ENCODE measurements around the gene PGM1. TPM values are rescaled to one million over a fixed set of nuclear protein-coding genes. Genes with fewer than 3 reads are reported as not detected.

Gene PGM1
- total RNA-seq, 1 experiment from 2014 or later, result 54.6 TPM

GRCh38 chr1:63611231-63611630 is 18.0 kb downstream of the PGM1 start:
- H3K36me3 ChIP-seq (ENCODE audit: control insufficient read depth in 1 of 2, insufficient read depth in 2 of 2, low read length in 2 of 2), result no peaks in the 10 kb centered on the region
- peaks cover 0 to 6% of the 10 kb centered on the region in 2 experiments; a peak in 1 of 4 replicates for H3K4me1 ChIP-seq (ENCODE audit: control insufficient read depth in 1 of 2, insufficient read depth in 2 of 2, low read length in 2 of 2)
- TF ChIP-seq SRF (IDR thresholded peaks at IDR 0.05; ENCODE audit: low read depth), result no peak
- no peak for TF ChIP-seq POLR2A (IDR thresholded peaks at IDR 0.05; ENCODE audit: borderline replicate concordance, extremely low read depth, insufficient read depth, insufficient read length)
- no peak for TF ChIP-seq ELF1 (IDR thresholded peaks at IDR 0.05; ENCODE audit: borderline replicate concordance, low read depth)
- TF ChIP-seq SP1 (IDR thresholded peaks at IDR 0.05; ENCODE audit: low read depth), result no peak
- TF ChIP-seq FOSL1 (IDR thresholded peaks at IDR 0.05; ENCODE audit: low read depth), result no peak
- TF ChIP-seq CBX3 (IDR thresholded peaks at IDR 0.05; ENCODE audit: low read depth), result no peak
- TF ChIP-seq CEBPB (IDR thresholded peaks at IDR 0.05; ENCODE audit: low read depth), result no peak
- no peak for TF ChIP-seq EGR1 (IDR thresholded peaks at IDR 0.05; ENCODE audit: low read depth)
- no peak for TF ChIP-seq ATF3 (IDR thresholded peaks at IDR 0.05)
- TF ChIP-seq EZH2phosphoT487 (IDR thresholded peaks at IDR 0.05; ENCODE audit: borderline replicate concordance), result no peak
- no peak for TF ChIP-seq ZFX (IDR thresholded peaks at IDR 0.05)
- TF ChIP-seq RAD21 (IDR thresholded peaks at IDR 0.05; ENCODE audit: low read depth), result no peak
- H3K79me2 ChIP-seq (ENCODE audit: insufficient read depth, low read length), result no peaks in the 10 kb centered on the region
- ATAC-seq, result no peak
- no peak overlapping the region for H2AFZ ChIP-seq (ENCODE audit: low read depth, low read length, poor library complexity, severe bottlenecking)
- no peak overlapping the region for H3K4me2 ChIP-seq (ENCODE audit: low read length)
- ChIA-PET RAD21 (ENCODE audit: low non-redundant PET in 1 of 2, low total read pairs in 2 of 2, uncharacterized antibody in 2 of 2, unreplicated experiment in 2 of 2) (no interaction called here), POLR2A (no interaction called here), CTCF (no interaction called here)
- H3K27me3 ChIP-seq (ENCODE audit: insufficient read depth, low read length), result no peaks in the 10 kb centered on the region
- H4K20me1 ChIP-seq (ENCODE audit: insufficient read depth), result no peaks in the 10 kb centered on the region
- H3K9me2 ChIP-seq (ENCODE audit: insufficient read depth), result no peaks in the 10 kb centered on the region
- no peak overlapping the region for H3K9ac ChIP-seq (ENCODE audit: low read length)
- no peak for DNase-seq (ENCODE audit: low read depth, low spot score)
- H3K4me3 ChIP-seq (replicated peaks in 1 of 2; ENCODE audit: low read depth in 1 of 2, low read length in 2 of 2), result no peak overlapping the region
- intact Hi-C loops (cut with micrococcal nuclease), result no loop called here
- H3K9me3 ChIP-seq (ENCODE audit: control insufficient read depth in 1 of 2, insufficient read depth in 1 of 2, low read depth in 1 of 2, low read length in 2 of 2), result no peaks in the 10 kb centered on the region
- H3K27ac ChIP-seq (ENCODE audit: low read depth, low read length), result no peak overlapping the region
- no TSS peak for BruUV-seq (replicated peaks)

- no peaks in the 10 kb centered on the region for H3K79me2 ChIP-seq (ENCODE audit: insufficient read depth, low read length)
- no peaks in the 10 kb centered on the region for H3K9me2 ChIP-seq (ENCODE audit: insufficient read depth)
- RAD21 ChIA-PET (ENCODE audit: low non-redundant PET in 1 of 2, low total read pairs in 2 of 2, uncharacterized antibody in 2 of 2, unreplicated experiment in 2 of 2), result interaction anchor here in 1 of 2 experiments (0.7 kb wide), 1 partner anchor 649 kb away, joined by 3 read pairs; no protein-coding TSS in a partner anchor
- peaks cover 0 to 6% of the 10 kb centered on the region in 2 experiments; a peak in 1 of 4 replicates for H3K4me1 ChIP-seq (ENCODE audit: control insufficient read depth in 1 of 2, insufficient read depth in 2 of 2, low read length in 2 of 2)
- POLR2A ChIA-PET, result no interaction called here
- no peak overlapping the region for H2AFZ ChIP-seq (ENCODE audit: low read depth, low read length, poor library complexity, severe bottlenecking)
- no peak for ATAC-seq
- H3K36me3 ChIP-seq (ENCODE audit: control insufficient read depth in 1 of 2, insufficient read depth in 2 of 2, low read length in 2 of 2), result no peaks in the 10 kb centered on the region
- no TSS peak for BruUV-seq (replicated peaks)
- H3K9me3 ChIP-seq (ENCODE audit: control insufficient read depth in 1 of 2, insufficient read depth in 1 of 2, low read depth in 1 of 2, low read length in 2 of 2), result no peaks in the 10 kb centered on the region
- no peak for TF ChIP-seq CTCF (IDR thresholded peaks at IDR 0.05 in 2 of 3, conservative IDR thresholded peaks at IDR 0.05 in 1 of 3; ENCODE audit: borderline replicate concordance in 1 of 3, insufficient read depth in 1 of 3, low read depth in 2 of 3, low read length in 2 of 3)
- no peak for TF ChIP-seq ZBTB33 (IDR thresholded peaks at IDR 0.05; ENCODE audit: extremely low read depth, insufficient replicate concordance, low read length)
- no peak for TF ChIP-seq POLR2A (IDR thresholded peaks at IDR 0.05; ENCODE audit: borderline replicate concordance, extremely low read depth, insufficient read depth, insufficient read length)
- no peak for TF ChIP-seq EZH2 (IDR thresholded peaks at IDR 0.05)
- TF ChIP-seq FOSL1 (IDR thresholded peaks at IDR 0.05; ENCODE audit: low read depth), result no peak
- no peak for TF ChIP-seq YY1 (IDR thresholded peaks at IDR 0.05; ENCODE audit: extremely low read depth, insufficient replicate concordance, low read depth, low read length)
- no peak for TF ChIP-seq SP1 (IDR thresholded peaks at IDR 0.05; ENCODE audit: low read depth)
- TF ChIP-seq JUND (IDR thresholded peaks at IDR 0.05), result no peak
- no peak for TF ChIP-seq SRF (IDR thresholded peaks at IDR 0.05; ENCODE audit: low read depth)
- H3K27ac ChIP-seq (ENCODE audit: low read depth, low read length), result no peak overlapping the region
- no peaks in the 10 kb centered on the region for H4K20me1 ChIP-seq (ENCODE audit: insufficient read depth)
- H3K9ac ChIP-seq (ENCODE audit: low read length), result no peak overlapping the region
- no peak overlapping the region for H3K4me3 ChIP-seq (replicated peaks in 1 of 2; ENCODE audit: low read depth in 1 of 2, low read length in 2 of 2)
- intact Hi-C loops (cut with micrococcal nuclease), result no loop called here
- H3K27me3 ChIP-seq (ENCODE audit: insufficient read depth, low read length), result no peaks in the 10 kb centered on the region
- CTCF ChIA-PET, result interaction anchor here (1.1 kb wide), 1 partner anchor 630 kb away, joined by 3 read pairs; no protein-coding TSS in a partner anchor
- DNase-seq (ENCODE audit: low read depth, low spot score), result no peak
- H3K4me2 ChIP-seq (ENCODE audit: low read length), result no peak overlapping the region
These were observed 19.4 kb downstream of the PGM1 start for GRCh38 chr1:63612564-63612963.

Data from HCT116 (cell line).